Thyroid gland (tissue), 4 donors: Measurements from ENCODE around the gene SNX13.

Source experiments
- CTCF ChIP-seq, 6 experiments: fragments of 200-600 bp in 3 of 6; fragments of 450-650 bp in 3 of 6; sonication (generic) in 3 of 6; IDR thresholded peaks; one replicate each; pipeline ENCODE4 v1.5.1; 2016 to 2019; ENCODE audit warnings: antibody characterized with exemption in 6 of 6, mild to moderate bottlenecking in 2 of 6, inconsistent platforms in 1 of 6, moderate library complexity in 1 of 6
- POLR2A ChIP-seq, 2 donors: fragments of 450-650 bp; IDR thresholded peaks; one replicate each; pipeline ENCODE4 v1.6.1; 2017; ENCODE audit warnings: antibody characterized with exemption in 2 of 2, mild to moderate bottlenecking in 2 of 2, moderate library complexity in 1 of 2

DNA sequence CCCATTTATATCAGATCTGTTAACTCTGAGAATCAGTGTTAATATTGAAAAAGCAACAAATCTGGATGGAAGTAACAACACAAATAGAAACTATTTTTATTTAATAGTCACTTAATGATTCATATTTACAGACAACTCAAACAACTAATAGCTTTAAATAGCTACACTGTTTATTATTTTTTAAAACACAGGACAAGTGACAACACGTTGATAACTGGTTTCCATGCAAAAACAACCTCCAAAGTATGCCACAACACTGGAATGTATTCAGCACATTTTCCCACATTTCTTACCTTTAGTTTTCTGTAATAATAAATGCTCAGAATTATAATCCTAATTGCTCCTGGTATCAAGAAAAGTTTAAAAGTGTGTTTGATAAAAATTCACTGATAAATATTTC, 4.0 kb downstream of the SNX13 start:
- no peak for TF ChIP-seq POLR2A (IDR thresholded peaks at IDR 0.05)
- no peak for TF ChIP-seq CTCF (IDR thresholded peaks at IDR 0.05)
